HG03565 (cell line): ENCODE results near the gene GTF2F2.

Experiments used
- ATAC-seq: cut with Tn5 transposase; IDR thresholded peaks from one replicate; pipeline ENCODE4 v1.9.1; 2021; ENCODE audit warnings: mild to moderate bottlenecking, moderate library complexity; ENCODE audit not compliant: unreplicated experiment

GTF2F2 gene

GRCh38 chr13:45119991-45120864, at the start of gene GTF2F2:
GTF2F2 (plus strand) TSS chr13:45120510; CDS start chr13:45120656, 146 bp downstream.
- peak; percentile 58 for ATAC-seq

DNA sequence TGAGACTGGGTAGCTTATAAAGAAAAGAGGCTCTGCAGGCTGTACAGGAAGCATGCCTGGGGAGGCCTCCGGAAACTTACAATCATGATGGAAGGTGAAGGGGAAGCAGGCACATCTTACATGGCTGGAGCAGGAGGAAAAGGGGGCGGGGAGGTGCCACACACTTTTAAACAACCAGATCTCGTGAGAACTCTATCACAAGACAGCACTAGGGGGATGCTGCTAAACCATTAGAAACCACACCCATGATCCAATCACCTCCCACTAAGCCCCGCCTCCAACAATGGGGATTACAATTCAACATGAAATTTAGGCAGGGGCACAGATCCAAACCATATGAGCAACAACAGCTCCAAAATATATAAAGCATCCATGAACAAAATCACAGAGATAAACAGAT, 46.5 kb upstream of the GTF2F2 start:
- no peak for ATAC-seq

DNA sequence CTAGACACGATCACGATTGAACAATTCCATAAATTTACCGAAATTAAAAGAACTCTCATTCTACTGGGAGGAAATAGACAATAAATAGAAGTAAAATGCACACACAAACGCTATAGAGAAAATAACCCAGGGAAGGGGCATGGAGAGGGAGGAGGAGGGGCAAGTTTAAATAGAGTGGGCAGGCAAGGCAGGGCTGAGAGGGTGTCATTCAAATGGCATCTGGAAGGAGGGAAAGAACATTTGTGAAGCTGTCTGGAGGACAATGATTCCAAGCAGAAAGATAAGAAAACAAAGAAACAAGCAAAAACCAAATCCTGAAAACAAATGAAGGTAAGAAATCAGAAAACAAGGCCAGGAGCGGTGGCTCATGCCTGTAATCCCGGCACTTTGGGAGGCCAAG, 45.6 kb upstream of the GTF2F2 start:
- no peak for ATAC-seq

GRCh38 chr13:45078003-45078402, 42.3 kb upstream of the GTF2F2 start:
- ATAC-seq, result no peak

DNA sequence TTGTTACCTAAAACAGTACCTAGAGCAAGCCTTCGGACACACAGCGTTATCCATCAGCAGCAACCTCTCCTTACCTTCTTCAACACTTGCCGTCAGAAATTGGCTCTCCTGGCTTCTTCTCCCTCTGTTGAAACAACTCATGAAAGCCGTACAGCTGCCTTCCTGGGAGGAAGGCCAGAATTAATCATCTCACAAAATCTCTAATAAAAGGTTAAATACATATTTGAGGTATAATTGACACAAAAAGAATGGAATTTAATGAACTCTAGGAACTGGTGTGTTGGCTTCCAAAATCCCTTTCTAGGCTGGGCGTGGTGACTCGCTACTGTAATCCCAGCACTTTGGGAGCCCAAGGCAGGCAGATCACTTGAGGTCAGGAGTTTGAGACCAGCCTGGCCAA, 37.3 kb upstream of the GTF2F2 start:
- ATAC-seq, result no peak

DNA sequence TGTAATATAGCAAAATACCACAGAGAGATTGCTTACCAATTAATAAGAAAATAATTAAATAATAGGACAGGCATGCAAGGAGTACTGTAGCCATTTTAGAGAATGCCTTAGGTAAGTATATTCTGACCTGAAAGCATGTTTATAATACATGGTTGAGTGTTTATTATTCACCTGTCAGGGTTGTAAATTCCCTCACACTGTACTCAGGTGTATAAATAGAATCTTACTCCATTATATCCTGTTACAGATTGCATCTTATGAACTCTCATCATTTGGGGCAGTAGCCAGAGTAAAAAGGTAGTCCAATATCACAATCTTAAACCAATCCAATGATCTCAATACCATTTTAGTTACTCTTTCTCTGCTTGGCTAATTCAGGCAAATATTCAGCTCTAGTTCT, 35.8 kb upstream of the GTF2F2 start:
- no peak for ATAC-seq

DNA sequence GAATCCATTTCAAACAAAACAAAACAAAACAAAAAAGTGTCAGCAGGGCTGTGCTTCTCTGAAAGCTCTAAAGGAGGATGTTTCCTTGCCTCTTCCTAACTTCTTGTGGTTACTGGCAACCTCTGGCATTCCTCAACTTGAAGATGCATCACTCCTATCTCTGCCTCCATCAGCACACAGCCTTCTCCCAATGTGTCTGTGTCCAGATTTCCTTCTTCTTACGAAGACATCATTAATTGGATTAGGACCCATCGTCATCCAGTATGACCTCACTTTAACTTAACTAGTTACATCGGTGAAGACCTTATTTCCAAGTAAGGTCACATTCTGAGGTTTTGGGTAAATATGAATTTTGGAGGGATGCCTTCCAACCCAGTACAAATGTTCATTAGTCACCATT, 33.8 kb upstream of the GTF2F2 start:
- no peak for ATAC-seq

GRCh38 chr13:45092663-45093062, 27.6 kb upstream of the GTF2F2 start:
- no peak for ATAC-seq

DNA sequence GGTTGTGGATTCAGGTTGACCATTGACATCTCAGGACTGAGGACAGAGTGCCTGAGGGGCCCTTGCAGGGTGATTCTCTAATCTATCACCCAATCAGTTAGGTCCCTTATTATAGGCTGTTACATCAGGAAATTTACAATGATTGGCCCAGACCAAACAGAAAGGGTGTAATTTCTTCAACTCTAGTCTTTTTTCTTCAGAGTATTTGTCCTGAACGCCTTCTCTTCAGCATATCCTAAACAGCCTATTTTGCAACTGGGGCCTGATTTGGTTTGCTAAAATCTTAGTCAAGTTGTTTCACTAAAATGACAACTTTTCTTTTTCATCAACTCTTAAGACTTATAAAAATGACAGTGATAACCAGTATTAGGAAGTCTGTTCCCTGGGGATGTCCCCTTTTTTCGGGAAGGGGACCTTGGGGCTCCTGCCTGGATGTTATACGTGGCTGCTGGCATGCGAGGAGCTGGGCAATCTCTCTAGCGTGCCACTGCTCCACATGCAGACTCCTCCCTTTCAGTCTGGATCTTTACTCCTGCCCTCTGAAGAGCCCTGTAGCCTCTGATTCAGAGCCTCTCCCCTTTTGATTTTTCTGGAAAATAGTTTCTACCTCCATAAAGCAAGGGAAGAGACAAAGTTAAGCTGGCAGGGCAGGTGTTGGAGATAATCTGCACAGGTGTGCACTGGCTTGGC, 19.6 kb upstream of the GTF2F2 start:
- no peak for ATAC-seq

DNA sequence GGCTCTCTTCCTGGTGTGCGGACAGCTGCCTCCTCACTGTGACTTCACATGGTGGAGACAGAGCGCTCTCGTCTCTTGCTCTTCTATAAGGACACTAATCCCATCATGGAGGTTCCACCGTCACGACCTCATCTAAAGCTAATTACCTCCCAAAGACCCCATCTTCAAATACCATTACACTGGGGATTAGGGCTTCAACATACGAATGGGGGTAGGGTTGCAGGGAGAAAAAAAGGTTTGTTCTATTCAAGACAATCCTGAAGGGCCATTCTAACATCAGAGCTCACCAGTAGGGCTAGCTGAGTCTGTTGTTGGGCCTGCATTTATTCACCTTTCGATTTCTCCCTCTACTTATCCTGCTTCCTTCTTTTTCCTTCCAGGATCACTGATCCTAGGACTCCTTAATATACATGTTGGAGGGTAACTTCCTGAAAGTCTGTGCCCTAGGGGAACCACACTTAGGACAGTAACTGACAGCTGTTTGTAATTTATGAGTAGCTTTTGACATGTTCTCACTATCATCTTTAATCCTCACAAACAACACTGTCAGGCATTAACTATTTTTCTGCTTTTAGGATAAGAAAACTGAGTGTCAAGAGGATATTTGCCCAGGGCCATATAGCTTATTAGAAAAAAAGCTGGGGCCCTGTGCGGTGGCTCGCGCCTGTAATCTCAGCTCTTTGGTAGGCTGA, 18.8 kb upstream of the GTF2F2 start:
- ATAC-seq, result no peak

GRCh38 chr13:45102136-45102507, 18.2 kb upstream of the GTF2F2 start:
- ATAC-seq, result no peak

DNA sequence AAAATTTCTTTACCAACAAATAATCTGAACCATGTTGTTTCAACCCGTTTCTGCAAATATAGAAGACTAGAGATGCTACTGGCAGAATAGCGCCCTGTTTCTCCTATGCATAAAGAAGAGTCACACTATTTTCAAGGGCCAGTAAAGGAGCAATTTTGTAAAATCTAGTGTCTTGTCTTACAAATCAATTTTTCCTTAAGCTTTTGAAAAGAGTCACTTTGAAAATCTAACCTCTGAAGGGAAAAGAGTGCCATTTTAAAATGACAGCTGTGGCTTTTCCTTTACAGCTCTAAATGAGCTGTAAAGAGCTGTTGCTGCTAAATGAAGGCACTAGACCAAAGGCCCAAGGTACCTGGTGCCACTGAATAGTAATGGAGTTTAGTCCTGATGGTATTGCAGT, 16.9 kb upstream of the GTF2F2 start:
- ATAC-seq, result no peak

DNA sequence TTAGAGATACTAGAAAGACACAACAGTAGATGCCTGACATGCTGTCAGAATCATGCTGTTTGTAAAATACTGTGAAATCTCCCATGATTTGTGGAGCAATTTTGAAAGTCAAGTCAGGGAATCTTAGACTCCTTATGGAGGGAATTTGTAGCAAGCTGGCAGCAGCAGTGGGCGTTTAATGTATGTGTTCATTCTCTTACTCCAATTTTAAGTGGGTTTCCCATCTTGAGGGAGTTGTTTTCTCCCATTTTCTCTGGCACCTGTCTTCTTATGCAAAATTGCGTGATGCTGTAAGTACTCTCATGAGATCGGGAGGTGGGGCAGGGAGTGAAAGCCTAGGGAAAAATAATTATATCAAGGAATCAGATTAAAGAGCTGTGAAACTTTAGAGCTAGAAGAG, 16.0 kb upstream of the GTF2F2 start:
- no peak for ATAC-seq

GRCh38 chr13:45105895-45106294, 14.4 kb upstream of the GTF2F2 start:
- no peak for ATAC-seq

GRCh38 chr13:45107539-45107938, 12.8 kb upstream of the GTF2F2 start:
- no peak for ATAC-seq

DNA sequence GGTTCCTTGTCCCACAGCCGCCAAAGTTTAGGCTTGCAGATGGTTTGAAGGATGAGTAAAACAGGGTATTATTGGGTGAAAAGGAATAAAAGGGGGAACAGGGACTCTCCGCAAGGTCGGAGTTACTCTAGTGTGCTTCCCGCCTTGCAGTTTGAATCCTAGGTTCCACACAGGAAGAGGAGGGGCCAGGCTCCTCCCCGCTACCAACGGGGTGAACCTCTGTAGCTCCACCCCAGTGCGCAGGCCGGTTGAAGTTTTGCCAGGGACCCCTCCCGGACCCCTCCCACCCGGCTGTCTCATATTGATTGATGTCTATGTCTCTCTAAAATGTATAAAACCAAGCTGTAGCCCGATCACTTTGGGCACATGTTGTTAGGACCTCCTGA, 11.6 kb upstream of the GTF2F2 start:
- peak; percentile 25 for ATAC-seq

GRCh38 chr13:45109102-45109720, 11.1 kb upstream of the GTF2F2 start:
- ATAC-seq, result peak; percentile 44

DNA sequence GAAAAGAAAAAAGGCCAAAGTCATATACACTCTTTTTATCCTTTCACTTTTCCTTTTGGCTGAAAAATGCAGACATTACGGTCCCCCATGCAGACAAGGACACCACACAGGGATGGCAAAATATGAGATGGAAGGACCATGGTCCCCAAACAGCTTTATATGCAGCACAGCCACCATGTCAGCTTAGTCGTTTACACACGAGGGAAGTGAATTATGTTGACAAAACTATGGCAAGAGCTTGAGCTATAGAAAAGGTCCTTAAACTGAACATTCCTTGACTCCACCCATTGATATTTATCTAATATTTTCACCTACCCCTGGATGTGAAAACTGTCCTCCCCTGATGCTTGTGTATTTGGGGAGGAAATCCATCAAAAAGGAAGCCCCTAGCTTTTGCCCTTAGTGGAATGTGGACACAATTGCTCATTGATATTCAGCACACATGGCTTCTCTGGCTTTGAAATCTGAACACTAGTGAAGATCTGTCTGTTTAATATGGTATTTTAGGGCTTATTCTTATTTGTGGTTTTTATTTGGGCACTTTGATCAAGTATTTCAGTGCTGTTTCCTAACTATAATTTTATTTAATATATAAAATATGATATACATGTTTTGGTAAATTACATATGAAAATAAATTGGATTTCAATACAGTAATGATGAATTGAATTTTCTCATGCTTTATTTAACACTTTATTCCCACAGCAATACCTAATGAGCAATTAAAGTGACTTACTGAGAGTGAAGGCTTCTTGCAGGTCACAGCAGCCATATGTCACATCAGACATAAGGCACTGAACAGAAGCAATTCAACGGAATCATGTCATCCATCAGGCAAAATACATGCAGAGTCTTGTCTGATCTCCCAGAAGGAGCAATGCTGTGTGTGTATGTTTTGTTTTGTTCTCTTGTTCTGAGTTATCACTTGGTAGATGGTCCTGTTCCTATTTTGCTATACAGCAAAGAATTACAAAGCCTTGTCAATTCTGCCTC, 6.8 kb upstream of the GTF2F2 start:
- no peak for ATAC-seq

- ATAC-seq, result no peak
Measured at GRCh38 chr13:45119469-45119990, 780 bp upstream of the GTF2F2 start.
